SK-N-SH (cell line): Measurements from ENCODE around the gene PCGF2.

Experiments
- POLR2AphosphoS5 ChIP-seq: IDR thresholded peaks from 2 replicates; pipeline ENCODE4 v1.6.1; 2012; ENCODE audit warnings: low read depth, low read length
- RCOR1 ChIP-seq: fragments of 150-350 bp; IDR thresholded peaks from 2 replicates; pipeline ENCODE4 v1.6.1; 2017; ENCODE audit warnings: antibody characterized with exemption, low read length
- TF ChIP-seq, protein P1 (sequence below): fragments of 200-600 bp; sonication (generic); IDR thresholded peaks from 2 replicates; pipeline ENCODE4 v1.6.1; 2017; ENCODE audit warnings: antibody characterized with exemption, mild to moderate bottlenecking, moderate library complexity

DNA sequence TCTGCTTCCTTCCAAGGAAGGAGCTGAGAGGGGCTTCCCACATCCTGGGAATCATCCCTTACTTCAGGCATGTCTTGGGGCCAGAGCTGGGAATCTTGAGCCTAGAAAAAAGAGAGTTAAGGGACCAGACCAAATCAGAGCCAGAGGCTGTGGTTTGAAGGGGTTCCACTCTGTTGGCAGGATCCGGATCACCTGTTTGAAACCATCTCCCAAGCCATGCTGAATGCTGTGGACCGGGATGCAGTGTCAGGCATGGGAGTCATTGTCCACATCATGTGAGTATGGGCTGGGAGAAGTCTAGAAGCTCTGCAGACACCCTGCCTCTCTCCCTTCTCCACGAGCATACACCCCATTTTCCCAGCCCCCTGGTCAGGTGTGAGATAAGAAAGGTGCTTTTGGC lies 14.1 kb upstream of the PCGF2 start:
- TF ChIP-seq POLR2AphosphoS5: no peak
- TF ChIP-seq, protein P1, sequence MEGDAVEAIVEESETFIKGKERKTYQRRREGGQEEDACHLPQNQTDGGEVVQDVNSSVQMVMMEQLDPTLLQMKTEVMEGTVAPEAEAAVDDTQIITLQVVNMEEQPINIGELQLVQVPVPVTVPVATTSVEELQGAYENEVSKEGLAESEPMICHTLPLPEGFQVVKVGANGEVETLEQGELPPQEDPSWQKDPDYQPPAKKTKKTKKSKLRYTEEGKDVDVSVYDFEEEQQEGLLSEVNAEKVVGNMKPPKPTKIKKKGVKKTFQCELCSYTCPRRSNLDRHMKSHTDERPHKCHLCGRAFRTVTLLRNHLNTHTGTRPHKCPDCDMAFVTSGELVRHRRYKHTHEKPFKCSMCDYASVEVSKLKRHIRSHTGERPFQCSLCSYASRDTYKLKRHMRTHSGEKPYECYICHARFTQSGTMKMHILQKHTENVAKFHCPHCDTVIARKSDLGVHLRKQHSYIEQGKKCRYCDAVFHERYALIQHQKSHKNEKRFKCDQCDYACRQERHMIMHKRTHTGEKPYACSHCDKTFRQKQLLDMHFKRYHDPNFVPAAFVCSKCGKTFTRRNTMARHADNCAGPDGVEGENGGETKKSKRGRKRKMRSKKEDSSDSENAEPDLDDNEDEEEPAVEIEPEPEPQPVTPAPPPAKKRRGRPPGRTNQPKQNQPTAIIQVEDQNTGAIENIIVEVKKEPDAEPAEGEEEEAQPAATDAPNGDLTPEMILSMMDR: no peak
- no peak for TF ChIP-seq RCOR1
